ENCODE results near the gene TRAPPC11. TPM values are rescaled to one million over a fixed set of nuclear protein-coding genes. Genes with fewer than 3 reads are reported as not detected.
A peak's percentile ranks its signal among the peaks of the same experiment; 100 is the strongest.

The TRAPPC11 gene
- total RNA-seq (10 to 100 TPM; 53.0 to 68.3 TPM), polyA plus RNA-seq (ENCODE audit: insufficient read length in 2 of 2) (10 to 100 TPM; 35.6 to 39.3 TPM)
- long read RNA-seq, donor 1, full-length matches to known transcripts = 3 of 8 reads
- long read RNA-seq, donor 1, partial matches to known transcripts = 5 of 8 reads
- long read RNA-seq, donor 1, other reads (novel, unspliced or antisense) = 0 of 8 reads
- long read RNA-seq, donor 2 = 0 reads
- long read RNA-seq, donor 3 = 0 reads
- long read RNA-seq, donor 4, partial matches to known transcripts = 0 of 3 reads
- long read RNA-seq, donor 4, other reads (novel, unspliced or antisense) = 0 of 3 reads

DNA sequence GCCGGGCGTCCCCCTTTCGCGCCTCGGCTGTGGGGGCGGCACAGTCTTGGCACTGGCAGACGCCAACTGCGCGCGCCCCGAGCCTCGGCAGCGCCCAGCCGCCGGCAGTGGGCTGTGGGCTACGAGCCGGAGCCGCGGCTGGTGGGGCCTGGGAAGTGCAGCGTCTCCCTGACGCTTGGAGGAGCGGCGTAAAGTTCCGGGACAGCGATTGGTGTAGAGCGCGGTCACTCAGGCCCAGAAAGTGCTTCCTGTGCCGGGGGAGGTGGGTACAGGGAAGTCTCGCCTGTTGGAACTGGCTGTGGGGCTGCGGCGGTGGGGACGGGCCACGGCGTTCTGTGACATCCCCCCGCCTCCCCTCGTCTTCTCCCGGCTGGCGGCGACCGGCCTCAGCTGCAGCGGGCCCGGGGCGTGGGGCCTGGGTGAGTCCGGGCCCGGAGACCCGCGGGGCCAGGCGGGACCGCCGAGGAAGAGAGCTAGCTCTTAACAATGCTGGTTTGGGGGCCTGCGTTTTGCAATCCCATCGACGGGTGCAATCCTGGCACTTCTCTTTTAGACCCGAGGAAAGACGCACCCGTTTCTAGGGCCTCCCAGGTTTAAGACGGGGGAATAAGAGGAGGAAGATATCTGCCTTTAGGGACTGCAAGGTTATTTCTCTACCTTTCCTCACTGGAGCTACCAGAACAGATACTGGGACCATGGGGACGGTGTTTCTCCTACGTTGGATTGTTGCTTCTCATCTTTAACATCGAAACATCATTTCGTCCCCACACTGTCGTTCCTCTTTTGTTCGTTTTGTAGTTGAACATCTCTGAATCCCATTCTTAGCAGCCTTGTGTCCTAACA is at the start of gene TRAPPC11, which contains the start of gene RWDD4:
Gene TRAPPC11, plus strand, starts transcription at position 265 of the 843 bp plus-strand sequence. CDS start 4,575 bp downstream, outside the sequence.
Gene RWDD4, minus strand, starts transcription at position 157 of the 843 bp plus-strand sequence. CDS start 233 bp downstream, outside the sequence.
- 0% methylated on average over 46 of the region's 63 CpGs for WGBS (ENCODE audit: insufficient coverage)
- Histone ChIP-seq H3K9me3 (ENCODE audit: control insufficient read depth, insufficient read depth, low read length) (no peaks in the 10 kb centered on the region), H3K36me3 (ENCODE audit: control insufficient read depth, insufficient read depth, low read length) (peaks cover 2% of the 10 kb centered on the region), H3K4me1 (ENCODE audit: control insufficient read depth, insufficient read depth, low read length) (peaks cover 6% of the 10 kb centered on the region), H3K27ac (ENCODE audit: low read depth, low read length) (peak within 1 kb of the TSS; percentile 88), H3K4me3 (ENCODE audit: low read depth, low read length) (peak within 1 kb of the TSS; percentile 71), H3K27me3 (ENCODE audit: control insufficient read depth, insufficient read depth, low read length) (no peaks in the 10 kb centered on the region)
- peak; percentile 96 to 100 (median 97) for DNase-seq (ENCODE audit: low read depth in 4 of 6, low spot score in 6 of 6)

DNA sequence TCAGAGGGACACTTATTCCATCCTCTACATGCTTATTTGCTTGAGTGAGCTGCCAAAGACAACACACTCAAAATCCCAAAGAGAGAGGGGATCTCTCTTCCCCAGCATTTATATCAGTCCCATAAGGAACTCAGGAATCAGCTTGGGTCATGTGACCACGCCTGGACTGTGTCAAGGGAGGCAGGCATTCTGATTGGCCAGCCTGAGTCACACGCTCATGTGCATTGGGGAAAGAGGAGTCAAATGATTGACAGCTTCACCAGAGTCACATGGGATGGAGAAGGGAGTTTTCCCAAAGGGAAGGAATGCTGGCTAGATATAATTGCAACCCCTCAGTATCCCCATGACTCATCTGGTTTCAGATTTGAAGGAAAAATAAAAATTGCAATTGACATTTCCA is 49.1 kb upstream of the TRAPPC11 start:
- Histone ChIP-seq H3K27me3 (ENCODE audit: control insufficient read depth, insufficient read depth, low read length) (no peaks in the 10 kb centered on the region), H3K9me3 (ENCODE audit: control insufficient read depth, insufficient read depth, low read length) (no peaks in the 10 kb centered on the region), H3K4me3 (ENCODE audit: low read depth, low read length) (no peak overlapping the region), H3K4me1 (ENCODE audit: control insufficient read depth, insufficient read depth, low read length) (no peaks in the 10 kb centered on the region), H3K27ac (ENCODE audit: low read depth, low read length) (no peak overlapping the region), H3K36me3 (ENCODE audit: control insufficient read depth, insufficient read depth, low read length) (no peaks in the 10 kb centered on the region)
- WGBS (ENCODE audit: insufficient coverage) = no CpG with 5 or more reads among the region's 2 CpGs
- DNase-seq (ENCODE audit: low read depth in 4 of 6, low spot score in 6 of 6) = no peak

DNA sequence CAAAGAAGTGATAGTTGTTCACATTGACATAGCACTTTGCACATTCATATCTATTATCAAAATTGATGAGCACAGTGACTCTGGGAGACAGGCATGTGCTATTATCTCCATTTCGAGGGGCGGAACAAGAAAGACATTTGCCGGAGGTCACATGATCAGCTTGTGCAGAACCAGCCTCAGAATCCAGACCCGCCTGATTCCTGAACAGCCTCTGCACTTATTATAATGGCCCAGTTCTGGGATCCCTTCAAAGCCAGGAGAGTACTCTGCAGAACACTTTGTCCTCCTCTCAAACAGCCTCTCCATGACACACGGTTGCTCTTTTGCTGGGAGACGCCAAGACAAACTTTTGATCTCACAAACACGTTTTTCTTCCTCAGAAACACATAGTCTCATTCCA is 48.5 kb upstream of the TRAPPC11 start:
- no peaks in the 10 kb centered on the region for H3K9me3 ChIP-seq (ENCODE audit: control insufficient read depth, insufficient read depth, low read length)
- no peaks in the 10 kb centered on the region for H3K36me3 ChIP-seq (ENCODE audit: control insufficient read depth, insufficient read depth, low read length)
- WGBS (ENCODE audit: insufficient coverage) = 66% methylated on average over 6 of the region's 7 CpGs
- no peaks in the 10 kb centered on the region for H3K4me1 ChIP-seq (ENCODE audit: control insufficient read depth, insufficient read depth, low read length)
- no peak overlapping the region for H3K4me3 ChIP-seq (ENCODE audit: low read depth, low read length)
- H3K27me3 ChIP-seq (ENCODE audit: control insufficient read depth, insufficient read depth, low read length) = no peaks in the 10 kb centered on the region
- peak in 2 of 6 donors; percentile 36 to 49 for DNase-seq (ENCODE audit: low read depth in 4 of 6, low spot score in 6 of 6)
- H3K27ac ChIP-seq (ENCODE audit: low read depth, low read length) = peak overlapping the region; percentile 33

DNA sequence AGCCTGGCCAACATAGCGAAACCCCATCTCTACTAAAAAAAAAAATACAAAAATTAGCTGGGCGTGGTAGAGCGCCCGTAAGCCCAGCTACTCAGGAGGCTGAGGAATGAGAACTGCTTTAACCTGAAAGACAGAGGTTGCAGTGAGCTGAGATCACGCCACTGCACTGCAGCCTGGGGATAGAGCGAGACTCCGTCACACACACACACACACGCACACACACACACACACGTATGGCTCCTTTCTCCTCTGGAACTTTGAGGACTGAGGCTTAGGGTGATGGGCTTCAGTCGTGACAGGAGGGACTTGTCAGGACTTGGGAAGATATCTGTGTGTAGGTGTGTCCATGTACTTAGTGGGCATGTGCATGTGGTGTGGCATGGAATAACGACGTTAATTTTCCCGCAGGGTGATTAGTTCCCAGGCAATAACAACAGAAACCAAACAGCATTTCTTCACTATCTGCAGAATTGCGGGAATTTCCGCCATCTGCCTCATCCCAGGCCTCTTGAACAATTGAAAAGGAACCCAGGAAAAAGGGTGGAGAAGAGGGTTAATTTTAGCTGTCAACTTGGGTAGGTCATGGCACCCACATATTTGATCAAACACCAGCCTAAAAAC is 47.8 kb upstream of the TRAPPC11 start:
- Histone ChIP-seq H3K27ac (ENCODE audit: low read depth, low read length) (peak overlapping the region; percentile 33), H3K36me3 (ENCODE audit: control insufficient read depth, insufficient read depth, low read length) (no peaks in the 10 kb centered on the region), H3K9me3 (ENCODE audit: control insufficient read depth, insufficient read depth, low read length) (no peaks in the 10 kb centered on the region), H3K4me3 (ENCODE audit: low read depth, low read length) (no peak overlapping the region), H3K4me1 (ENCODE audit: control insufficient read depth, insufficient read depth, low read length) (no peaks in the 10 kb centered on the region), H3K27me3 (ENCODE audit: control insufficient read depth, insufficient read depth, low read length) (no peaks in the 10 kb centered on the region)
- no peak for DNase-seq (ENCODE audit: low read depth in 4 of 6, low spot score in 6 of 6)
- 60% methylated on average over 1 of the region's 15 CpGs for WGBS (ENCODE audit: insufficient coverage)

DNA sequence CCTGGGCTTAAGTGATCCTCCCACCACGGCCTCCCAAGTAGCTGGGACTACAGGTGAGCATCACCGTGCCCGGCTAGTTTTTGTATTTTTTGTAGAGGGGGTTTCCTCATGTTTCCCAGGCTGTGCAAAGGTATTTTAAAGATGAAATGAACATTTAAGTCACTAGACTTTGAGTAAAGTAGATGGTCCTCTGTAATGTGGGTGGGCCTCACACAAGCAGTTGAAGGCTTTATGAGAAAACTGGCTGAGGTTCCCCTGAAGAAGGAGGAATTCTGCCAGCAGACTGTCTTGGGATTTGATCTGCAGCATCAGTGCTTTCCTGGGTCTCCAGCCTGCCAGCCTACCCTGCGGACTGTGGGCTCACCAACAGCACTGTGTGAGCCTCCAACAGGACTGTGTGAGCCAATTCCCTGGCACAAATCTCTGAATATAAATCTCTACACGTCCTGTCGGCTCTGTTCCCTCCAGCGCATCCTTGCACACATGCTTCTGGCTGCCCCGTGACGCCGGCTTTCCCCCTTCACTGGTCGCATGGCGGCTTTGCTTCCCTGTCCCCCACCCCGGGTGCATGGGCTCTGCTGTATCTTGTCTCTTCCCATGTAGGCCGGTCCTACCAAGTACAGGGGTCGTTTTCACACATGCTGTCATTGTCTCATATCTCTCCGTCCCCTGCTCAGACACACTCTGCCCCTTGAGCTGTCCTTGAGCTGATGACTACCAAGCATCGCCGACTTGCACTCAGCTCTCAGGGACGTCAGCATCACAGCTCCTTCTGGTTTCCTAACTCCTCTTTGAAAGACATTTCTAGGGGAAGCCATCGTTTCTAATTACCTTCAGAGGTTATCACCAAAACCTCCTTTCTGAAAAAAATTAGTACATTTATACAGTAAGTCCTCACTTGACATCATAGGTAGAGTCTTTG is 46.5 kb upstream of the TRAPPC11 start:
- Histone ChIP-seq H3K9me3 (ENCODE audit: control insufficient read depth, insufficient read depth, low read length) (no peaks in the 10 kb centered on the region), H3K4me1 (ENCODE audit: control insufficient read depth, insufficient read depth, low read length) (no peaks in the 10 kb centered on the region), H3K27ac (ENCODE audit: low read depth, low read length) (no peak overlapping the region), H3K4me3 (ENCODE audit: low read depth, low read length) (no peak overlapping the region), H3K36me3 (ENCODE audit: control insufficient read depth, insufficient read depth, low read length) (no peaks in the 10 kb centered on the region), H3K27me3 (ENCODE audit: control insufficient read depth, insufficient read depth, low read length) (no peaks in the 10 kb centered on the region)
- DNase-seq (ENCODE audit: low read depth in 4 of 6, low spot score in 6 of 6) = no peak
- 91% methylated on average over 19 of the region's 20 CpGs for WGBS (ENCODE audit: insufficient coverage)

DNA sequence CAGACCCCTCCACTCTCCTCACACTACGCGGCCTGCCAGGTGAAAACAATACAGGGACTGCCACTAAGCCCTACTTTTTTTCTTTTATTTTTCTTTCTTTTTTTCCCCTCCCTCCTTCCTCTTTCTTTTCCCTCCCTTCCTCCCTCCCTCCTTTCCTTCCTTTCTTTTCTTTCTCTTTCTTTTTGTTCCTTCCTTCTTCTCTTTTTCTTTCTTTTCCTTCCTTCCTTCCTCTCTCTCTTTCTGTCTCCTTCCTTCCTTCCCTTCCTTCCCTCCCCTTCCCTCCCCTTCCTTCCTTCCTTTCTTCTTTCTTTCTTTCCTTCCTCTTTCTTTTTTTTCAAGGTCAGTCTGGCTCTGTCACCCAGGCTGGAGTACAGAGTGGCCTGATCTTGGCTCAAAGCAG is 42.0 kb upstream of the TRAPPC11 start:
- Histone ChIP-seq H3K4me1 (ENCODE audit: control insufficient read depth, insufficient read depth, low read length) (peaks cover 9% of the 10 kb centered on the region), H3K36me3 (ENCODE audit: control insufficient read depth, insufficient read depth, low read length) (no peaks in the 10 kb centered on the region), H3K27me3 (ENCODE audit: control insufficient read depth, insufficient read depth, low read length) (no peaks in the 10 kb centered on the region), H3K27ac (ENCODE audit: low read depth, low read length) (no peak overlapping the region), H3K9me3 (ENCODE audit: control insufficient read depth, insufficient read depth, low read length) (no peaks in the 10 kb centered on the region), H3K4me3 (ENCODE audit: low read depth, low read length) (no peak overlapping the region)
- no peak for DNase-seq (ENCODE audit: low read depth in 4 of 6, low spot score in 6 of 6)
- 89% methylated on average over 2 of the region's 2 CpGs for WGBS (ENCODE audit: insufficient coverage)

DNA sequence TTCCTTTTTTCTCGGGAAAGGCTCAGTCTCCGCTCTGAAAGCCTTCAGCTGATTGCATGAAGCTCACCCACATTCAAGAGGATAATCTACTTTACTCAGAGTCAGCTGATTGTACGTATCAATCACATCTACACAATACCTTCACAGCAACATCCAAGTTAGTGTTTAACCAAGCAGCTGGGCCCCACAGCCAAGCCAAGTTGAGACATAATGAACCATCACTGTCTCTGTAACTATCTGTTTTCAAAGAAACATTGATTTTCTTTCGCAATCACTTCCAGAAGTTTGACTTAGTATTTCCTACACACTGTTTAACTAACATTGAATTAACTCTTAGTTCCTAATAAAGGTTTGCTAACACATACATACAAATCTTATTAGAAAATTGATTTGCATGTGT is 40.4 kb upstream of the TRAPPC11 start:
- Histone ChIP-seq H3K4me1 (ENCODE audit: control insufficient read depth, insufficient read depth, low read length) (peaks cover 9% of the 10 kb centered on the region), H3K27ac (ENCODE audit: low read depth, low read length) (peak overlapping the region; percentile 61), H3K27me3 (ENCODE audit: control insufficient read depth, insufficient read depth, low read length) (no peaks in the 10 kb centered on the region), H3K4me3 (ENCODE audit: low read depth, low read length) (no peak overlapping the region), H3K36me3 (ENCODE audit: control insufficient read depth, insufficient read depth, low read length) (no peaks in the 10 kb centered on the region), H3K9me3 (ENCODE audit: control insufficient read depth, insufficient read depth, low read length) (no peaks in the 10 kb centered on the region)
- 22% methylated on average over 3 of the region's 4 CpGs for WGBS (ENCODE audit: insufficient coverage)
- DNase-seq (ENCODE audit: low read depth in 4 of 6, low spot score in 6 of 6) = peak in 3 of 6 donors; percentile 24 to 75 (median 29)

DNA sequence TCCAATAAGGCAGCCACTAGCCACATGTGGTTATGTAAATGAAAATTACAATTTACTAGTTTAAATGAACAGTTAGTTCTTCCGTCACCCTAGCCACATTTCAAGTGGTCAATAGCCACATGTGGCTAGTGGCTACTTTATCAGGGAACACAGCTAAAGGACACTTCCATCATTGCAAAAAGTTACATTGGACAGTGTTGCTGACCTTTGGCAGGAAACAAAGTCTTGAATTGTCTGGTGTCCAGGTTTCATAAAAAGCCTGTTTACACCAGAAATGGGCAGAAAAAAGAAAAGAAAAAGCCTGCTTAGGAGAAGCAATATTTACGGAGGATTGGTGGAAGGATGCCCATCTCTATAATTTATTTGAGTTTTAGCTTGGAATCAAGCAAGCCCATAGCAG is 38.7 kb upstream of the TRAPPC11 start:
- Histone ChIP-seq H3K27me3 (ENCODE audit: control insufficient read depth, insufficient read depth, low read length) (no peaks in the 10 kb centered on the region), H3K27ac (ENCODE audit: low read depth, low read length) (no peak overlapping the region), H3K4me1 (ENCODE audit: control insufficient read depth, insufficient read depth, low read length) (peaks cover 9% of the 10 kb centered on the region), H3K4me3 (ENCODE audit: low read depth, low read length) (no peak overlapping the region), H3K36me3 (ENCODE audit: control insufficient read depth, insufficient read depth, low read length) (no peaks in the 10 kb centered on the region), H3K9me3 (ENCODE audit: control insufficient read depth, insufficient read depth, low read length) (no peaks in the 10 kb centered on the region)
- DNase-seq (ENCODE audit: low read depth in 4 of 6, low spot score in 6 of 6) = no peak
- WGBS (ENCODE audit: insufficient coverage) = 83% methylated on average over 1 of the region's 2 CpGs

DNA sequence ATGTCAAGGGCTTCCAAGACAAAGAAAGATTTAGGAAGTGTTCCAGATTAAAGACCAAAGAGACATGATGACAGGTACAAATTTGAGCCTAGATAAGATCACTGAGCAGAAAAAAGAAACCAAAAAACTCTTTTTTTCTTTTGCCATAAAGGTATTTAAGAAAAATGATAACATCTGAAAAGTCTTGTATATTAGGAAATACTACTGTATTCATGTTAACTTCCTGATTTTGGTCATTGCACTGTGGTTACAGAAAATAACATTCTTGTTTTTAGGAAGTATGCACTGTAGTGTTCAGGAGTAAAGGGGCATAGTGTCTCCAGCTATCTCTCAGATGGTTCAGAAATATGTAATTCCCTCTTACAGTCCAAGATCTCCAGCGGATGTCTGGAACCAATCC is 37.2 kb upstream of the TRAPPC11 start:
- no peaks in the 10 kb centered on the region for H3K27me3 ChIP-seq (ENCODE audit: control insufficient read depth, insufficient read depth, low read length)
- no peaks in the 10 kb centered on the region for H3K36me3 ChIP-seq (ENCODE audit: control insufficient read depth, insufficient read depth, low read length)
- no peak for DNase-seq (ENCODE audit: low read depth in 4 of 6, low spot score in 6 of 6)
- H3K27ac ChIP-seq (ENCODE audit: low read depth, low read length) = no peak overlapping the region
- no peaks in the 10 kb centered on the region for H3K9me3 ChIP-seq (ENCODE audit: control insufficient read depth, insufficient read depth, low read length)
- H3K4me3 ChIP-seq (ENCODE audit: low read depth, low read length) = no peak overlapping the region
- peaks cover 9% of the 10 kb centered on the region for H3K4me1 ChIP-seq (ENCODE audit: control insufficient read depth, insufficient read depth, low read length)
- WGBS (ENCODE audit: insufficient coverage) = no CpG with 5 or more reads among the region's 1 CpG
